ENCODE results near the gene SAG.
"Not testable (repeated sequence)": the region's sequence is repeated elsewhere in the genome, so short reads cannot be mapped to it uniquely, and the experiment has no call there.

SAG gene

DNA sequence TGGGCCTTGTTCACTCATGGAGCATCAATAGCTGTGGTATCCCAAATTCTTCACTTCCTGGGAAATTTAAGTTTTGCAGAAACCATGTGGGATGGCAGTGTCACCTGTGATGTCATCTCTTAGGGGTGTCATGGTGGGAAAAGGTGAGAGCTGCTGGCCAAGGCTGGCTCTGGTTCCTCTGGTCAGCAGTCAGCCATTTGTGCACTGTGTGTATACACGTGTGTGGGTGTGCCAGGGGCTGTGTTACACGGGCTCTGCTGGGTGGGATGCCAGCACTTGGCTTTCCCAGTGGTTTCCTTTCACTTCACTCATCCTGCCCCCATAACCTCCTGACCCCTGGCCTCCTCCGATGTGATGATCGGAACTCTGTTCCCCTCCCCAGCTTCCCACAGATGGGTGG, 21.3 kb downstream of the SAG start:
- no peak for DNase-seq (ENCODE audit: low read depth in 3 of 3, low spot score in 1 of 3)

DNA sequence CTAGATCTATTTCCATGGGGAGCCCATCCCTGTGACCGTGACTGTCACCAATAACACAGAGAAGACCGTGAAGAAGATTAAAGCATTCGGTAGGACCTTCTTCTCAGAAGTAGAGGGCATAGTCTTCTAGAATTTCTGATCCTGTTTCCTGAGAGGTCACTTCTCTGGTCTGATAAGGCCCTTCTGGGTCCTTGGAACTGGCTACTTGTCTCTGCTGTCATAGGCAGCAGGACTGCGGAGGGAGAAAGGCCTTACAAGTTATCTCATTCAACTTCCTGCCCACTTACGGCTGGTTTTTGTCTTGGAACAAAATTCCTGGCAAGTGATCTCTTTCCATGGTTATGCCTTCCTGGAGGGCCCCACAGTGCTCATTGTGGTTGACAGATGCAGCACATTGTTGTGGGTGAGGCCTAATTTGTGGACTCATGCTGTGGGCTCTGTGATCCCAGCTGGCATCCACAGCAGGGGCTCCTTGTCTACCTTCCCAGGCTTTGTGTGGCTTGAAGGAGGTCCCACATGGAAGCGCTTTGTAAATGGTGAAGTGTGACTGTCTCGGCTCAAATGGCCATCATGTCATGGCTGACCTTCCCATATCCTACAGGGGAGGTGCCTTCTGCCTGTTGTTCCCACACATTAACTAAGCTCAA, 22.0 kb downstream of the SAG start:
- DNase-seq (ENCODE audit: low read depth in 3 of 3, low spot score in 1 of 3): no peak

DNA sequence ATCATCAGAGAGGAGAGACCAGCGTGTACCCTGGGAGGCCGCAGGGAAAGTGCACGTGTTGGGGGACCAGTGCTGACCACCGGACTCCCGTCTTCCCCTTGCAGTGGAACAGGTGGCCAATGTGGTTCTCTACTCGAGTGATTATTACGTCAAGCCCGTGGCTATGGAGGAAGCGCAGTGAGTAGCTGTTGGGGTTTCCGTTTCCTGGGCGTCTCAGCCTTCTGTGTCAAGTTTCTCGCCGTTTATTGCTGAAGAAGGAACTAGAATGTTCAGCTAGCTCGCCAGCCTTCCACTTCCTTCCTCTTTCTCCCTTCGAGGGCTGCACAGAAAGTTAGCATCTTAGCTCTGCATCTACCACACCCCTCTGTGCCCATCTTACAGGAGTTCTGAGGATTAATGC, 23.9 kb downstream of the SAG start:
- peak in 2 of 3 donors; percentile 53 to 59 for DNase-seq (ENCODE audit: low read depth in 3 of 3, low spot score in 1 of 3)

DNA sequence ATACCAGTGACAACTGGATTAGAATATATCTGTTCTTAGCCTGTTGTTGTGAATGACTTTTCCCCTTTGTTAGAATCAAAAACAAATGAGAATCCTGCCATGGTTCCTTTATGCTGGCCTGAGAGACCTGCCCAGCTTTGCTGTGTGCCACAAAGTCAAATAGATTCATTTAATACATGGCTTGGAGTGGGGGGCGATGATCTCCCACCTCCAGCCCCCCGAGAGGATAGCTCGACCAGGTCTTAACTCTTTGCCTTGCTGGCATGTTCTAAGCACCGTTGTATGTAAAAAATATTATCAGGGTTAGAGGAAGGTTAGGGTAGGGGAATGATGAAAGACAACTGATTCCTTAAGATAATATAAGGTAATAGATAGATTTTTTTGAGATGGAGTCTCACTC, 24.5 kb downstream of the SAG start:
- no peak for DNase-seq (ENCODE audit: low read depth in 3 of 3, low spot score in 1 of 3)

DNA sequence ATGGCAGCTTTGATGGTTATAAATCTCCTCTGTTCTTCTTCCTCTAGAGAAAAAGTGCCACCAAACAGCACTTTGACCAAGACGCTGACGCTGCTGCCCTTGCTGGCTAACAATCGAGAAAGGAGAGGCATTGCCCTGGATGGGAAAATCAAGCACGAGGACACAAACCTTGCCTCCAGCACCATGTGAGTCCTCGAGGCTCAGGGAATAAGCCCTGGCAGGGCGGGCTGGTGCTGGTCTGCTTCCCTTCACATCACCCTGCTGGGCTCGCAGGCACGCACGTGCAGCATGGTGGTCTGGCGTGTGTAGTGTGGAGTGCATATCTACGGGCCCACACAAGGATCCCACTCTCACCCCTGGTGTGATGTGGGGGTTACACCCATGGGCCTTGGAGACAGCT, 27.3 kb downstream of the SAG start:
- no peak for DNase-seq (ENCODE audit: low read depth in 3 of 3, low spot score in 1 of 3)

DNA sequence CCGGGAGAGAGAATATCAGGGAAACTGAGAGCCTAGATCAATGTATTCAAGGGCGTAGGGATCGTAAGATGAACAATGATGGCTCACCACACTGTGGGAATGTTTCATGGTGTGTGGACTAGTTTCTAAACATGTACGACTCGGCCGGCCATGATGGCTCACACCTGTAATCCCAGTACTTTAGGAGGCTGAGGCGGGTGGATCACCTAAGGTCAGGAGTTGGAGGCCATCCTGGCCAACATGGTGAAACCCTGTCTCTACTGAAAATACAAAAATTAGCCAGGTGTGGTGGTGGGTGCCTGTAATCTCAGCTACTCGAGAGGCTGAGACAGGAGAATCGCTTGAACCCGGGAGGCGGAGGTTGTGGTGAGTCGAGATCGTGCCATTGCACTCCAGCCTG, 28.5 kb downstream of the SAG start:
- DNase-seq (ENCODE audit: low read depth in 3 of 3, low spot score in 1 of 3): not testable (repeated sequence)

DNA sequence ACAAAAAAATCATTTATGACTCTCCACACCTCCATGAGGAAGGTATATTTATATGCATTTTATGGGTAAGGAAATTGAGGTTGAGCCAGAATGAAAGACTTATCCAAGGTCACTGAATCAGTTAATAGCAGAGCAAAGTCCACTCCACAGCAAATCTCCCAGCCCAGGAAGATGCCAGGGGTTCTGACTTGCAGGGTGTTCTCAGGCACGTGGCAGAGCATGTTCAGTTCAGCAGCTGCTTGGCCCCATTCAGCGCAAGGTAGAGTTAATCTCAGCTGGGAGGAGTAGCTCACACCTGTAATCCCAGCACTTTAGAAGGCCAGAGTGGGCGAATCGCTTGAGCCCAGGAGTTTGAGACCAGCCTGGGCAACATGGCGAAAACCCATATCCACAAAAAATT, 28.9 kb downstream of the SAG start:
- DNase-seq (ENCODE audit: low read depth in 3 of 3, low spot score in 1 of 3): no peak

DNA sequence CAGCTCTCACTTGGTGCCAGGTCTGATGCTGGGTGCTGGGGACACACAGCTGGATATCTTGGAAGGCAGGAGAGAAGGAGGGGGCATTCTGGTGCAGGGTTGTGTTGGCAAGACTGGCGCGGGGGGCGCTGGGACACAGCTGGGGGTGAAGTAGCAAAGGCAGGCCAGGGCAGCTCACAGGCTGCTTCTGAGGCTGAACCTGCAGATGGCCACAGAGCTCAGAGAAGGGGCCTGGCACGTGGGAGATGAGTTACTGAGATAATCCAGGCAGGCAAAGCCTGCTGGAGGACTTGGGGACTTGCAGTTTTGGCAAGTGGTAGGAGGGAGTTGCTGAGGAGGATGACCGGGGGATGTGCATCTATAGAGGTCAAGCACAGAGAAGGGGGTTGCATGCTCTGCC, 30.4 kb downstream of the SAG start:
- no peak for DNase-seq (ENCODE audit: low read depth in 3 of 3, low spot score in 1 of 3)

DNA sequence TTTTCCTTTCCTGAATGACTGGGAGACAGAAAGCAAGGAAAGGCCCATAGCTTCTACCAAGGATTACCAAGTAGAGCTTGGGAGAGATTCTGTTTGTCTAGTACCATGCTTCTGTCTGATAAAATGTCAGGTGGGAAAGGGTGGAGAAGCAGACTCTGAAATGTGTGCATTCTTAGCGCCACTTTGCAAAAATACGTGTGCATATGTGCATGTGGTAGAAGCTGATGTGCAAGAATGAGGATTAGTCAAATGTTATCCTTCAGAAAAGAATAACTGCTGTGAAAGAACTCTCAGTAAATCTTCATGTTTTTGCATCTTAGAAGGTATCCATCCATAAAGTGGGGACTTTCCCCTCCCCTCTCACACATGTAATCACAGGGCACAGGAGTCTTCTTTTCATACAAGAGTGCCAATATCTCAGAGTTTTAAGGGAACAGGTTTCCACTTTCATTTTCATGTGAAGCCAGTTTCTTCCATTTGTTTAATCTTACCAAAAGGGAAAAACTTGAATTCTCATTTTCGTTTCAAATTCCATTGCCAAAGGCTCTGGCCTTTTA, 31.3 kb downstream of the SAG start:
- DNase-seq (ENCODE audit: low read depth in 3 of 3, low spot score in 1 of 3): no peak

DNA sequence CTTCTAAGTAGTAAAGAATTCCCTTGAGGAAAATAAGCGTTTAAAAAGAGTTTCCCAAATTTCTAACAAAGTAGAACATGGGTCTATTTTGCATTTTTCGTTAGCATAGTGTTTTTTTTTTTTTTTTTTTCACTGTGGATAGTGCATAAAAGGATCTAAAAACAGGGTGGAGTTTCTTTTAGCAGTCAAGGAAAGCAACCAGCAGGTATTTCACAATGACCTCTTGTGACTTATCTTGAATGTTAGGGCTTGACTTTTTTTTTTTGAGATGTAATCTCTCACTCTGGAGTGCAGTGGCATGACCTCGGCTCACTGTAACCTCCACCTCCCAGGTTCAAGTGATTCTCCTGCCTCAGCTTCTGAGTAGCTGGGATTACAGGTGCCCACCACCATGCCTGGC, 31.8 kb downstream of the SAG start:
- no peak for DNase-seq (ENCODE audit: low read depth in 3 of 3, low spot score in 1 of 3)

DNA sequence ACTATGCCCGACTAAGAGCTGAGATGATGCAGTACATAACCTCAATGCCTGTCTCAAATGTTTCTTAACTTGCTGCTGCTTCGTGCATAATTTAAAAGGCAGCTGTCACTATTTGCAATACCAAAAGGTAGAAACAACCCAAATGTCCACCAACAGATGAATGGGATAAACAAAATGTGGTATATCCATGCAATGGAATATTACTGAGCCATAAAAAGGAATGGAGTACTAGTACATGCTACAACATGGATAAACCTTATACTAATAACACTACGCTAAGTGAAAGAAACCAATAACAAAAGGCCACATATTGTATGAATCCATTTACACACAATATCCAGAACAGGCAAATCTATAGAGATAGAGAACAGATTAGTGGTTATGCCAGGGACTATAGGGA, 33.7 kb downstream of the SAG start:
- no peak for DNase-seq (ENCODE audit: low read depth in 3 of 3, low spot score in 1 of 3)

DNA sequence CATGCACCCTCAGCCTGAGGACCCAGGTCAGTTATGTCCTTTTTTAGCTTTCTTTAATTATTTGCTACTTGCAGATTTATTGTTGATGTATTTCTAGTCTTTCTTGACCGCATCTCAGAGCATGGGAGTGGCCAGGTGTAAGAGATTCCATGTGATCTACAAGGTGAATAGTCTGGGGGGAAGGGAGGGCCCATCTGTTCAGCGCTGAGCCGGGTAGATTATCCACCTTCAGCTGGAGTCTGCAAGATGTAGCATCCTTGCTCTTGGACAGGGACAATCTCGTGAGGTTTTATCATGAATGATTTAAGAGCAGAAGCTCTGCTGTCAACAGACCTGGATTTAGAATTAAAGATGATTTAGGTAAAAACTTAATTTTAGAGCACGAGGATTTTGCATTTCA, 34.7 kb downstream of the SAG start:
- no peak for DNase-seq (ENCODE audit: low read depth in 3 of 3, low spot score in 1 of 3)

DNA sequence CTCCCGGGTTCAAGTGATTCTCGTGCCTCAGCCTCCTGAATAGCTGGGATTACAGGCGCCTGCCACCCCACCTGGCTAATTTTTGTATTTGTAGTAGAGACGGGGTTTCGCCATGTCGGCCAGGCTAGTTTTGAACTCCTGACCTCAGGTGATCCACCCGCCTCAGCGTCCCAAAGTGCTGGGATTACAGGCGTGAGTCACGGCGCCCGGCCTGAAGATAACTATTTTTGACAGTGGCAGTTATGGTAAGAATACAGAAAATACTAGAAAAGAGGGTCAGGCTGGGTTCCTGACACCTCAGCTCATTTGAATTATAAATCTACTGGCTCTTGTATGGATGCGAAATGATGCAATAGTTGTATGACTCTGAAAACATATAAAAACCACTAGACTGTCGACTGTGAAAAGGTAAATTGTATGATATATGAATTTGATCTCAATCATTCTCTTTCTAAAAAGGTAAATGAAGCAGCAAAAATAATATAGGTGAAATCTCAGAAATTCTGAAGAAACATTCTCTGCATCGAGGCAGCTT, 35.6 kb downstream of the SAG start:
- DNase-seq (ENCODE audit: low read depth in 3 of 3, low spot score in 1 of 3): no peak

DNA sequence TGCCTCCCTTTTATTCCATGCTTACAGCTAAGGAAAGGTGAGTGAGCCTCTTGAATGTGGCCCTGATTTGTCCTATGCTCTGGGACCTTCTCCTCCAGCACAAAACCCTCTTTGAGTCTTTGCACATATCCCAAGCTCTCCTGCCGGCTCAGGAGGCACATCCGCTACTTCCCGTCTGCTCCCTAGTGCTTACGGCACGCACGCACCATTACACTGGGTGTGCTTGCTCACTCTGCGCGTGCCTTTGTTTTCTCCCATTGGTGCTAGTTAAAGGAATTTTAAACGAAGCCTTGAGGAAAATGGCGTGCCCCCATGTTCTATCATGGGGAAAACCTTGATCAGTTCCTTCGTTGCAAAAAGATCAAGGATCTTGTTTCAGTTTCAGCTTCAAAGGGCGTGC, 38.8 kb downstream of the SAG start:
- DNase-seq (ENCODE audit: low read depth in 3 of 3, low spot score in 1 of 3): no peak

DNA sequence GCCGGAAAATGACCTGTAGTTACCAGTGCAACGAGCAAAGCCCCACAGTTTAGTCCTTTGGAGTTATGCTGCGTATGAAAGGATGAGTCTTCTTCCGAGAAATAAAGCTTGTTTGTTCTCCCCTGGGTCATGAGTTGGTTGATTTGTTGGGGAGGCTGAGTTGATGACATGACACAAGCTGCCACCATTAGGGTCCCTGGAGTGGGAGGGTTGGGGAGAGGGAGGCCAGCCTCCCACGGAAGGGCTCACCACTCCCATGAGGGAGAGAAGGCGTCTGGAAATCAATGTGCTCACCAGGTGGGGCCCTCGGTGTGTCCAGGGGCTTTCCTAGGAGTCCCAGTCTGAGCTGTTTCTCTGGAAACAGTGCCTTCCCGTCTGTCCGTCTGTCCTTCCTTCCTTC, 39.3 kb downstream of the SAG start:
- no peak for DNase-seq (ENCODE audit: low read depth in 3 of 3, low spot score in 1 of 3)

DNA sequence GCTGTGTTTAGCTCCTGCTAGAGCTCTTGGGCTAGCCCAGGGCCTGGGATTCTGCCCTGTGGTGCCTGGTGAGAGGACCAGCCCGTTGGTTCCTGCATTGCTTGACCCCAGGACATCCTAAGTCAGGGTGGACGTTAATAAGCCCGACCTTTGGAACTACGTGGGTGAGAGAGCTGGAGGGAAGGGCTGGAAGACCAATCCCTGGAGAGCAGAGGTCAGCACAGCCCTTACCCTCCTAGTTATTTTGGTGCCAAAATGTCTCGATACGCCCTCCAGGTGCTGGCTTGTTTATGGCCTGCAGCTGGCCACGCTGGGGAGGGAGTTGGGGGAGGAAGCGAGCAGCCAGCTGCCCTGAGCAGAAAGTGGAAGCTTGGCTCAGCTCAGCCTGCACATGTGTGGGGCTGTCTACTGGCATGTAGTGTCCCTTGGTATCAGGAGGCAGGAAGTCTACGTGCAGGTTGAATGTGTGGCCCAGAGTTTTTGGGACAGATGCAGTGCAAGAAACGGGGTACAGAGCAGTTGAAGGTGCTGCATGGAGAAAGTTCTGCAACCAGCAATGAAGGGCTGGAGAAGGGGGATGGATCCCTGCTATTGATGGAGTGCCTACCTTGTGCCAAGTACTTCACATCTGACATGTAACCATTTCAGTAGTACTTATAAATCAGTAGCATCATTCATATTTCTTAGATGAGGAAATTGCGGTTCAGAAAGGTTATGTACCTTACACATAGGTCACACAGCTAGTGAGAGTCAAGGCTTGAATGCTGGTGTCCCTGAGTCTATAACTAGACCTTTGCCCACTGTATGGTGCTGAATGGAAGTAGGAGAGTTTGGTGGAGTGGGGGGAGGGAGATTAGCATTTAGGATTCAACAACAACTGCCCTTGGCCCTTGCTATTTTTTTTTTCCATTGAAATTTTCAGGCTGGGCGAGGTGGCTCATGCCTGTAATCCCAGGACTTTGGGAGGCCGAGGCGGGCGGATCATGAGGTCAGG, 41.7 kb downstream of the SAG start:
- no peak for DNase-seq (ENCODE audit: low read depth in 3 of 3, low spot score in 1 of 3)

DNA sequence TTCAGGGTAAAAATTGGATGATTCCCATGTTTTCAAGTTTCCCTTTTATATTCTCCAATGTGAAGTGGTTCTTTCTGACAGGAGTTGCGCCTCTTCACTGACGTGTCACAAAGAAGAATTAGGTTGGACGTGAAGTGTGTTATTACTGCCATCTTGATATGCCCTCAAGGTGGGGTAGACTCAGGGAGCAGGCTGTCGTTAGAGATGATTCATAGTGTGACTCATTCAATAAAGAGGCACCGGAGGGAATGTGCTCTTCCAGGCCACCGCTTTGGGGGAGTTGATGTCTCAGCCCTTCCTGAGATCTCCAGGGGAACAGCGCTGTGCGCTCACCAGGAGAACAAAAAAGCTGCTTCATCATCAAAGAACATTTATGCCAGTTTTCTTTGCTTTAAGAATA, 43.1 kb downstream of the SAG start:
- no peak for DNase-seq (ENCODE audit: low read depth in 3 of 3, low spot score in 1 of 3)

DNA sequence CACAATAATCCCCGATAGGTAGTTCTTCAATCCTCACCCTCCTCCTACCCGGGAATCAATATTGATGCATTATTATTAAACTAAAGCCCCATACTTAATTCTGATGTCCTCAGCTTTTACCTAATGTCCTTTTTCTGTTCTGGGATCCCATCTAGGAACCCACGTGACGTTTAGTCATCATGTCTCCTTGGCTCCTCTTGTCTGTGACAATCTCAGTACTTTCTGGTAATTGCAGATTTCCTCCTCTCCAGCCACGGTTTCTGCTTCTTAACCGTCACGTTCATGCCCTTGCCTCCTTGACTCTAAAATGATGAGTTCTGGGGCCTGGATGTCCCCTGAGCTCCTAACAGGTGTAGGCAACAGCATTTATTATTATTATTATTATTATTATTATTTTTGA, 43.8 kb downstream of the SAG start:
- DNase-seq (ENCODE audit: low read depth in 3 of 3, low spot score in 1 of 3): no peak

DNA sequence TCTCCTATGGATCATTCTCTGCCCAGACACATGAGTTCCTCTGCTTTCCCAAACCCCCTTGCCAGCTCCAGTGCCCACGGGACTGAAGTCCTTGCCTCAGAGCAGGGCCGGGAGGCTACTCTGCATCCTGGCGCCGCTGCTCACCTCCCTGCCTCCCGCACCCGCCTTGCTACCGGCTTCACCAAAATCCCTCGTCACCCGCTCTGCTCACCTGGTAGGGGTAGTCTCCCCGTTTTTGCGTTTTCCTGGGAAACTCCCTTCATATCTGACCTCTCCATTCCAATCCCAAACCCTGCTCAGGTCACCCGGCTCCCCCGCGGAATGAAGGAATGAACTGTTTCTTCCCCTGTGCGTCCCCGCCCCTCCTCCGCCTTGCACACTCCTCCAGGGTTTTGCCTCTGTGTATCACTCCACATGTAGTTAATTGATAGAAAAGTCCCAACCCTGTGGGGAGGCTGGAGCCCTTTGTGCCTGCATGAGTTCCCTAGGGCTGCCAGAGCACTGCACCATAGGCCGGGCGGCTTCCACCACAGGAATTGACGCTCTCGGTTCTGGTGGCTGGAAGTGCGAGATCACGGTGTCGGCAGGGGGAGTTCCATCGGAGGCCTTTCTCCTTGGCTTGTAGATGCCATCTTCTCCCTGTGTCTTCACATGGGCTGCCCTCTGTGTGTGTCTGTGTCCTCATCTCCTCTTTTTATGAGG, 44.7 kb downstream of the SAG start:
- no peak for DNase-seq (ENCODE audit: low read depth in 3 of 3, low spot score in 1 of 3)

DNA sequence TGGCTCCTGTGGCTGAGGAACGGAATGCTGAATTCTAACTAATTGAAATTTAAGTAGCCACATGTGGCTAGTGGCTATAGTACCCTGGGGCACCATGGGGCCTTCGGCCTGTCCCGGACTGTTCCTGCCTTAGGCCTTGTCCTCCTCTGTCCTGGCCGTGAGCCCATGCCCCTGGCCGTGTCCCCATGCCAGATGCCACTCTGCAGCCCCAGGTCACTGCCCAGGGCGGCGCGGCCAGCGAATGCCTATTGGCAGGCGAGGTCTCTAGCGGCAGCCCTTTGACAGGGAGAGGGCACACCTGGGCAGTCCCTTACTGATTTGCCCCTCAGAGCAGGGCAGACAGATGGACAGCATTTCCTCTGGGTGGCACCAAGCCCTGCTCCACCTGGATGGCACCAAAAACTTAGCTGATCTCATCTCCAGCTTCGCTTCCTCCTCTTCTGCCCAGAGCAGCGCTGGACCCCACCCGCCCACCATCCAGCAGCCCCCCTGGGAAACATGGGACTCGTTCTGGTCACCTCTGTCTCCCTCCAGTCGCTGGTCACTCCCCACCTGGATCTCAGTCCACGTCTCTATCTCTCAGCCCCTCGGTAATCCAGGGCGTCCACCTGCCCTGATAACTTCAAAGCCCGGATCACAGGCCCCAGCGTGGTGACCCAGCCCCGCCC, 45.6 kb downstream of the SAG start:
- no peak for DNase-seq (ENCODE audit: low read depth in 3 of 3, low spot score in 1 of 3)

Measured in stimulated activated CD4-positive, alpha-beta T cell treated with anti-CD3 and anti-CD28 coated beads, TNF-alpha, amount 100 ng/mL, for 1 hour (primary cell).